Transverse colon (tissue), 4 donors: Measurements from ENCODE around the gene CNDP2. TPM values are rescaled to one million over a fixed set of nuclear protein-coding genes. Genes with fewer than 3 reads are reported as not detected.

Source experiments
- DNase-seq: peaks from one replicate; pipeline ENCODE4 v3.0.0-alpha.2; 2019
- H3K27ac ChIP-seq, 4 donors: fragments of 200-600 bp; sonication (generic); 2 replicates each; pipeline ENCODE4 v1.5.1; 2016 to 2018; ENCODE audit warnings: inconsistent platforms in 4 of 4
- H3K27me3 ChIP-seq: fragments of 200-600 bp; sonication (generic); 2 replicates; pipeline ENCODE4 v1.5.1; 2017; ENCODE audit warnings: inconsistent platforms
- H3K36me3 ChIP-seq, 4 donors: fragments of 200-600 bp; sonication (generic); 2 replicates each; pipeline ENCODE4 v1.5.1; 2017 to 2019; ENCODE audit warnings: inconsistent platforms in 4 of 4
- H3K4me1 ChIP-seq, 4 donors: fragments of 200-600 bp; sonication (generic); 2 replicates each; pipeline ENCODE4 v1.5.1; 2017 to 2020; ENCODE audit warnings: inconsistent platforms in 4 of 4
- H3K4me3 ChIP-seq, 4 donors: fragments of 200-600 bp; sonication (generic); 1 replicate in 1 of 4; 2 replicates in 3 of 4; pipeline versions ENCODE4 v1.5.1 to v1.6.1; 2017 to 2019; ENCODE audit warnings: inconsistent platforms in 4 of 4
- H3K9me3 ChIP-seq, 2 donors: fragments of 200-600 bp; sonication (generic); 2 replicates each; pipeline ENCODE4 v1.5.1; 2017 to 2019; ENCODE audit warnings: inconsistent platforms in 2 of 2
- CTCF ChIP-seq, 5 experiments: fragments of 200-600 bp in 3 of 5; fragments of 450-650 bp in 2 of 5; sonication (generic) in 3 of 5; IDR thresholded peaks; 1 replicate in 2 of 5; 2 replicates in 3 of 5; pipeline ENCODE4 v1.5.1; 2016 to 2017; ENCODE audit warnings: antibody characterized with exemption in 5 of 5, inconsistent platforms in 3 of 5, mild to moderate bottlenecking in 2 of 5, moderate library complexity in 1 of 5
- EP300 ChIP-seq: sonication (generic); formaldehyde crosslinking; IDR thresholded peaks from one replicate; pipeline ENCODE4 v1.6.1; 2017; ENCODE audit warnings: antibody characterized with exemption, low read depth
- POLR2A ChIP-seq: fragments of 450-650 bp; IDR thresholded peaks from one replicate; pipeline ENCODE4 v1.6.1; 2016; ENCODE audit warnings: antibody characterized with exemption, mild to moderate bottlenecking, moderate library complexity
- POLR2AphosphoS5 ChIP-seq, 3 donors: sonication (generic); formaldehyde crosslinking; IDR thresholded peaks; one replicate each; pipeline ENCODE4 v1.6.1; 2016; ENCODE audit warnings: antibody characterized with exemption in 3 of 3
- WGBS, 2 donors: methylation state at CpG; one replicate each; pipeline ENCODE4 v1.1.5; 2018; ENCODE audit warnings: low coverage in 1 of 2; 5-methylcytosine and 5-hydroxymethylcytosine counted together
- in situ Hi-C, 4 donors: fragments of 200-750 bp; cut with MboI; loops; one replicate each; pipeline versions ENCODE4 v1.15.0 to v1.15.1; 2017; ENCODE audit warnings: low sequenced_read_pairs in 3 of 4, low pct_ligation_motif_present in 1 of 4, low pct_unique_long_range_greater_than_20kb in 1 of 4
- intact Hi-C: fragments of 100-400 bp; cut with DNase I; formaldehyde crosslinking; loops from one replicate; pipeline ENCODE4 v1.15.1; 2023; ENCODE audit warnings: low total_unique reads
- total RNA-seq, 4 donors: library from RNA; depleted of rRNA; stranded (reverse); fragments of >200 nt; gene quantifications; one replicate each; pipeline ENCODE4 v1.1.0, GENCODE V29; 2016

The CNDP2 gene
- total RNA-seq, 4 donors from 2014 or later = 143 to 284 (median 155) TPM

- Histone ChIP-seq H3K27me3 (no peaks in the 10 kb centered on the region), H3K4me1 (peaks cover 0 to 17% (median 8%) of the 10 kb centered on the region in 4 donors), H3K4me3 (no peak overlapping the region), H3K9me3 (no peaks in the 10 kb centered on the region), H3K36me3 (peaks cover 0 to 38% (median 7%) of the 10 kb centered on the region in 4 donors), H3K27ac (no peak overlapping the region)
- TF ChIP-seq EP300 (no peak), CTCF (IDR thresholded peaks at IDR 0.05) (no peak), POLR2AphosphoS5 (IDR thresholded peaks at IDR 0.05) (no peak), POLR2A (no peak)
- in situ Hi-C loops (no loop called here), intact Hi-C loops (no loop called here)
- 90% methylated on average over 6 to 18 of the region's 18 CpGs for WGBS, 2 donors
- DNase-seq = no peak
These were observed 23.3 kb downstream of the CNDP2 start for GRCh38 chr18:74519320-74520095.

- no peaks in the 10 kb centered on the region for H3K27me3 ChIP-seq
- WGBS, 2 donors = 80 to 92% methylated on average over 7 to 14 of the region's 14 CpGs
- peaks cover 0 to 34% (median 7%) of the 10 kb centered on the region in 4 donors for H3K36me3 ChIP-seq
- in situ Hi-C loops = no loop called here
- peaks cover 0 to 25% (median 11%) of the 10 kb centered on the region in 4 donors for H3K4me1 ChIP-seq
- no peak for DNase-seq
- TF ChIP-seq POLR2AphosphoS5 (IDR thresholded peaks at IDR 0.05) = no peak
- no peak for TF ChIP-seq CTCF (IDR thresholded peaks at IDR 0.05)
- no peak for TF ChIP-seq EP300
- TF ChIP-seq POLR2A = no peak
- no peak overlapping the region for H3K27ac ChIP-seq
- intact Hi-C loops = no loop called here
- H3K4me3 ChIP-seq = no peak overlapping the region
- no peaks in the 10 kb centered on the region for H3K9me3 ChIP-seq
These were observed 24.1 kb downstream of the CNDP2 start for GRCh38 chr18:74520096-74520833.

DNA sequence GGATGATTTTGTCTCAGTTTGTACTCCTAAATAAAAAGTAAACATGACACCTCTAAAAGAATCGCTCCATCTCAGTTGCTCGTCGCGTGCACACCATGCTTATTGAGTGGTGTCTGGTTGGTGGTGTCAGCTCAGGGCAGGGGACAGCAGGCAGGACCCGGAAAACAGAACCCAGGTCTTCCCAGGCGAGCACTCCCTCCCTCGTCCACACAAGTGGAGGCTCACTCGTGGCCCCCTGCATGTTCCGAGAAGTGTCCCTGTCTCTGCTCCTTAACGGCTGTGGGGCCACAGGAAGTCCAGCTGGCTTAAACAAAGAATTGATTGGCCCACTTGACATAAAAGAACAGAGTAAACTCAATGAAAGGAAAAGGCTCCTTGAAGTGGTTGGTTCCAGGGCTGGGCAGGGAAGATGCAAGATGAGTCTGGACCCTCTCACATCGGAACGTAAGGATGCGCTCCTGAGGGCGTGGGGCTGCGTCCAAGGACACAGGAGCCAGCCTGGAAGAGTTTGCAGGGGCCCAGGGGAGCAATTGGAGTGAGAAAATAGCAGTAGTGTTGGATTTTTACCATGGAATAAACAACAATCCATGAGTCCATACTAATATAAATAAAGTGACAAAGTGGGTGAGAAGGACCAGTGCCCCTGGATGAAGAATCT lies 25.0 kb downstream of the CNDP2 start:
- DNase-seq = no peak
- Histone ChIP-seq H3K36me3 (peaks cover 0 to 34% (median 7%) of the 10 kb centered on the region in 4 donors), H3K4me1 (peaks cover 0 to 30% (median 11%) of the 10 kb centered on the region in 4 donors), H3K4me3 (no peak overlapping the region), H3K27me3 (no peaks in the 10 kb centered on the region), H3K27ac (no peak overlapping the region), H3K9me3 (no peaks in the 10 kb centered on the region)
- intact Hi-C loops = no loop called here
- TF ChIP-seq CTCF (IDR thresholded peaks at IDR 0.05) (no peak), EP300 (no peak), POLR2A (no peak), POLR2AphosphoS5 (IDR thresholded peaks at IDR 0.05) (no peak)
- WGBS, 2 donors = 97% methylated on average over 15 of the region's 15 CpGs; no CpG with 5 or more reads in 1 of the 2 donors
- in situ Hi-C loops = no loop called here
